ENCODE measurements around the gene ZNF441.

The ZNF441 gene

GRCh38 chr19:11749751-11750150 is 17.0 kb upstream of the ZNF441 start:
- TF ChIP-seq CTCF (IDR thresholded peaks at IDR 0.05) = no peak
- Mint-ChIP-seq H3K9me3 (peaks cover 85% of the 10 kb centered on the region), H3K4me1 (peaks cover 5% of the 10 kb centered on the region), H3K36me3 (ENCODE audit: low read depth) (peaks cover 12% of the 10 kb centered on the region), H3K27ac (no peak overlapping the region), H3K4me3 (no peak overlapping the region), H3K27me3 (ENCODE audit: low read depth, poor library complexity) (peaks cover 9% of the 10 kb centered on the region)
- no peak for DNase-seq

GRCh38 chr19:11752244-11752736 is 14.5 kb upstream of the ZNF441 start:
- no peak overlapping the region for H3K27ac Mint-ChIP-seq
- no peak for TF ChIP-seq CTCF (IDR thresholded peaks at IDR 0.05)

GRCh38 chr19:11754663-11755062 is 12.1 kb upstream of the ZNF441 start:
- Mint-ChIP-seq H3K27ac (no peak overlapping the region), H3K4me3 (no peak overlapping the region), H3K36me3 (ENCODE audit: low read depth) (no peaks in the 10 kb centered on the region), H3K9me3 (peaks cover 90% of the 10 kb centered on the region), H3K4me1 (no peaks in the 10 kb centered on the region), H3K27me3 (ENCODE audit: low read depth, poor library complexity) (peaks cover 5% of the 10 kb centered on the region)
- no peak for DNase-seq
- TF ChIP-seq CTCF (IDR thresholded peaks at IDR 0.05) = no peak

More at GRCh38 chr19:11752244-11752736, 14.5 kb upstream of the ZNF441 start:
- H3K4me1 Mint-ChIP-seq = no peaks in the 10 kb centered on the region
- H3K9me3 Mint-ChIP-seq = peaks cover 91% of the 10 kb centered on the region
- DNase-seq = no peak
- H3K4me3 Mint-ChIP-seq = no peak overlapping the region
- peaks cover 5% of the 10 kb centered on the region for H3K36me3 Mint-ChIP-seq (ENCODE audit: low read depth)
- peaks cover 5% of the 10 kb centered on the region for H3K27me3 Mint-ChIP-seq (ENCODE audit: low read depth, poor library complexity)

GRCh38 chr19:11756965-11757364 is 9.8 kb upstream of the ZNF441 start:
- TF ChIP-seq CTCF (IDR thresholded peaks at IDR 0.05) = no peak
- Mint-ChIP-seq H3K4me1 (no peaks in the 10 kb centered on the region), H3K9me3 (peaks cover 74% of the 10 kb centered on the region), H3K4me3 (no peak overlapping the region), H3K27ac (no peak overlapping the region), H3K27me3 (ENCODE audit: low read depth, poor library complexity) (peaks cover 17% of the 10 kb centered on the region), H3K36me3 (ENCODE audit: low read depth) (no peaks in the 10 kb centered on the region)
- no peak for DNase-seq

GRCh38 chr19:11759805-11760204 is 7.0 kb upstream of the ZNF441 start:
- no peak for DNase-seq
- Mint-ChIP-seq H3K4me1 (no peaks in the 10 kb centered on the region), H3K36me3 (ENCODE audit: low read depth) (no peaks in the 10 kb centered on the region), H3K9me3 (peaks cover 68% of the 10 kb centered on the region), H3K27ac (no peak overlapping the region), H3K4me3 (no peak overlapping the region), H3K27me3 (ENCODE audit: low read depth, poor library complexity) (peaks cover 16% of the 10 kb centered on the region)
- no peak for TF ChIP-seq CTCF (IDR thresholded peaks at IDR 0.05)

- H3K9me3 Mint-ChIP-seq = peaks cover 58% of the 10 kb centered on the region
- H3K27ac Mint-ChIP-seq = no peak overlapping the region
- no peaks in the 10 kb centered on the region for H3K36me3 Mint-ChIP-seq (ENCODE audit: low read depth)
- DNase-seq = no peak
- peaks cover 25% of the 10 kb centered on the region for H3K27me3 Mint-ChIP-seq (ENCODE audit: low read depth, poor library complexity)
- H3K4me3 Mint-ChIP-seq = no peak overlapping the region
- TF ChIP-seq CTCF (IDR thresholded peaks at IDR 0.05) = no peak
- H3K4me1 Mint-ChIP-seq = peaks cover 14% of the 10 kb centered on the region
Observed at GRCh38 chr19:11763117-11763516, 3.7 kb upstream of the ZNF441 start.
